SW480 (cell line): Measurements from ENCODE around the gene ZDHHC11.
"Not testable (repeated sequence)": the region's sequence is repeated elsewhere in the genome, so short reads cannot be mapped to it uniquely, and the experiment has no call there.

ENCODE experiments used
- DNase-seq: peaks from one replicate; pipeline ENCODE4 v3.0.0-alpha.2; 2016; ENCODE audit warnings: low spot score

ZDHHC11 gene

GRCh38 chr5:878677-879076 is 27.9 kb upstream of the ZDHHC11 start:
- DNase-seq, result not testable (repeated sequence)

- no peak for DNase-seq
These were observed 27.3 kb upstream of the ZDHHC11 start for GRCh38 chr5:878125-878524.

- DNase-seq, result no peak
These were observed 25.9 kb upstream of the ZDHHC11 start for GRCh38 chr5:876398-877365.

GRCh38 chr5:875931-876330 is 25.1 kb upstream of the ZDHHC11 start:
- no peak for DNase-seq

GRCh38 chr5:873328-873727 is 22.5 kb upstream of the ZDHHC11 start:
- DNase-seq, result no peak

GRCh38 chr5:872301-872700 is 21.5 kb upstream of the ZDHHC11 start:
- no peak for DNase-seq

GRCh38 chr5:871596-872298 is 21.0 kb upstream of the ZDHHC11 start:
- DNase-seq, result no peak

- DNase-seq, result no peak
These were observed 20.2 kb upstream of the ZDHHC11 start for GRCh38 chr5:870956-871355.

- DNase-seq, result no peak
These were observed 17.8 kb upstream of the ZDHHC11 start for GRCh38 chr5:868428-869135.

GRCh38 chr5:867300-867870 is 16.6 kb upstream of the ZDHHC11 start:
- no peak for DNase-seq

- no peak for DNase-seq
These were observed 15.0 kb upstream of the ZDHHC11 start for GRCh38 chr5:865771-866170.

- DNase-seq, result no peak
These were observed 14.4 kb upstream of the ZDHHC11 start for GRCh38 chr5:865168-865521.

- no peak for DNase-seq
These were observed 13.8 kb upstream of the ZDHHC11 start for GRCh38 chr5:864492-865167.

GRCh38 chr5:863244-863805 is 12.5 kb upstream of the ZDHHC11 start:
- no peak for DNase-seq

GRCh38 chr5:862367-863243 is 11.8 kb upstream of the ZDHHC11 start:
- DNase-seq, result no peak

GRCh38 chr5:861442-862366 is 10.9 kb upstream of the ZDHHC11 start:
- DNase-seq, result no peak

- DNase-seq, result no peak
These were observed 9.8 kb upstream of the ZDHHC11 start for GRCh38 chr5:860506-861150.

- DNase-seq, result no peak
These were observed 9.1 kb upstream of the ZDHHC11 start for GRCh38 chr5:859798-860296.

GRCh38 chr5:859391-859790 is 8.6 kb upstream of the ZDHHC11 start:
- DNase-seq, result no peak
